ENCODE measurements around the gene ICA1. TPM values are rescaled to one million over a fixed set of nuclear protein-coding genes. Genes with fewer than 3 reads are reported as not detected.
"Not testable (repeated sequence)": the region's sequence is repeated elsewhere in the genome, so short reads cannot be mapped to it uniquely, and the experiment has no call there.

ICA1 gene
- 51.0 TPM for total RNA-seq
- long read RNA-seq, transcript ICA1-206 (14 exons, 2,458 nt), result major isoform, 33 of 102 reads
- long read RNA-seq, transcript ICA1-201 (14 exons, 2,309 nt), result minor isoform, 9 of 102 reads
- long read RNA-seq, partial matches to known transcripts, result 24 of 102 reads
- long read RNA-seq, other reads (novel, unspliced or antisense), result 29 of 102 reads

- intact Hi-C loops (cut with micrococcal nuclease), result no loop called here
- ATAC-seq, result peak; percentile 89
- DNase-seq, result peak; percentile 80
Observed at GRCh38 chr7:8261711-8262695, at the start of gene ICA1. ICA1 (minus strand) TSS chr7:8262167; CDS start chr7:8235926, 26,241 bp downstream.

- intact Hi-C loops (cut with micrococcal nuclease), result no loop called here
- no peak for ATAC-seq
Observed at GRCh38 chr7:8310876-8311275, 48.9 kb upstream of the ICA1 start.

DNA sequence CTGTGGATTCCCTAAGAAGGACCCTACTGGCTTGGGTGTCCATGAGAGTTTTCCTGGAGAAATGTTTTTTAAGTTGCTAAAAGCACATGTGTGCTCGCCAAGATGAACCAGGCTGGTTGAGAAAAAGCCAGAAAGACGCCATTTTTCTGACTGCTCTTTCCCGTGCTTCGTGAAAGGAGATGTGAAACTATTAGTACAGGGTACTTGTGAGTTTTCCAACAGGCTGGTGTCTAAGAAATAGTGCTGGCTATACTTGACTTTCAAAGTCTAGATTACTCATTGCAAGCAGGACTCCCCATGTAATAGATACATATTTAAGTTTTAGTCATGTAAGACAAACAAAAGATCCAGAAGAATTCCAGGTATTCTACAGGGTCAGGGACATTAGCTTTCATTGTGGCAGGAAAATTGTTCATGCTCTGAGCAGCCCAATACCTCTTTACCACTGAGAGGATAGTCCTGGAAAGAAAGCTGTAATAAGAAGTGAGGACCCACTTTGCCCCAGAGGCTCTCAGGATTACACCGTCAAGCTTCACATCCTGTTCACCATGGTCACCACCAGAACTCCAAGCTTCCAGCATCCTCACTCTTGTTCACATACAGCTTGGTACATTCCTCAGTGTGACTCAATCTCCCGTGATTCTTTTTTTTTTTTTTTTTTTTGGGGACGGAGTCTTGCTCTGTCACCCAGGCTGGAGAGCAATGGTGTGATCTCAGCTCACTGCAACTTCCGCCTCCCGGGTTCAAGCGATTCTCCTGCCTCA is 43.8 kb upstream of the ICA1 start:
- DNase-seq (no peak), ATAC-seq (no peak)
- intact Hi-C loops (cut with micrococcal nuclease), result no loop called here

More at GRCh38 chr7:8310876-8311275, 48.9 kb upstream of the ICA1 start:
- no peak for DNase-seq

GRCh38 chr7:8305104-8305503 is 43.1 kb upstream of the ICA1 start:
- ATAC-seq, result no peak
- intact Hi-C loops (cut with micrococcal nuclease), result no loop called here
- DNase-seq, result no peak

GRCh38 chr7:8303904-8304528 is 42.0 kb upstream of the ICA1 start:
- ATAC-seq (no peak), DNase-seq (no peak)
- intact Hi-C loops (cut with micrococcal nuclease), result no loop called here

GRCh38 chr7:8297023-8297422 is 35.1 kb upstream of the ICA1 start:
- intact Hi-C loops (cut with micrococcal nuclease), result loop anchor here (5.0 to 10.0 kb wide), 2 partner anchors 62 to 710 kb away; no protein-coding TSS in a partner anchor
- not testable (repeated sequence) for ATAC-seq, DNase-seq

- intact Hi-C loops (cut with micrococcal nuclease), result loop anchor here (5.0 to 10.0 kb wide), 2 partner anchors 62 to 709 kb away; no protein-coding TSS in a partner anchor
- ATAC-seq (no peak), DNase-seq (no peak)
Observed at GRCh38 chr7:8296362-8296659, 34.3 kb upstream of the ICA1 start.

DNA sequence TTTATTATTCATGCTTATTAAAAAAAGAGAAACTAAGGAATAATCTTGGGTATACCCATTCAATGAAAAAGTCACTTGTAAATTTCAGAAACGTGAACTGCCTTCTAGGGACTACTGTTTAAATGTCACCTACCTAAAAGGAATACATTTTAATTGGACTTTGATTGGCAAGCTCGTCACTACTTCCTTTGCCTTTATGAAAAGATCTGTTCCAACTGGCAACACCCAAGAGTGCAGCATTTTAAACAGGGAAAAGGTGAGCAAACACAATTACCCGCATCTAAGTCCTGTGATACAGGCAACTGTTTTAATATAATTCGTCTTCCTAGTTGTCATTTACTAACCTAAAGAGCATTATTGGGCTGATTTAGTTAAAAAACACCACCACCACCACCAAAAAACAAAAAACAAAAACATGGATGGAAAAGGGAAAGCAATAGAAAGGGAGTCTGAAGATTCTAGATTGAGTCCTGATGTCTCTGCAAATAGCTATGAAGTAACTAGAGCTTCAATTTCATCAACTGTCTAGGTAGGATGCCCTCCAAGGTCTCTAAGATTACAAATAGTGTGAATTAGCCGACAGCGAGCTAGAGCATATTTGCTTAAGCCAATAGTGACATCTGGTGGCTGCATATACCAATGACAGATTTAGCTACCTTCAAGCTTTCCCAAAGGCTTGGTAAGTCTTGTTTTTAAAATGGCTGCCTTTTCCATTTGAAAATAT is 33.8 kb upstream of the ICA1 start:
- ATAC-seq (peak; percentile 95), DNase-seq (no peak)
- intact Hi-C loops (cut with micrococcal nuclease), result loop anchor here (5.0 to 10.0 kb wide), 2 partner anchors 61 to 708 kb away; no protein-coding TSS in a partner anchor

DNA sequence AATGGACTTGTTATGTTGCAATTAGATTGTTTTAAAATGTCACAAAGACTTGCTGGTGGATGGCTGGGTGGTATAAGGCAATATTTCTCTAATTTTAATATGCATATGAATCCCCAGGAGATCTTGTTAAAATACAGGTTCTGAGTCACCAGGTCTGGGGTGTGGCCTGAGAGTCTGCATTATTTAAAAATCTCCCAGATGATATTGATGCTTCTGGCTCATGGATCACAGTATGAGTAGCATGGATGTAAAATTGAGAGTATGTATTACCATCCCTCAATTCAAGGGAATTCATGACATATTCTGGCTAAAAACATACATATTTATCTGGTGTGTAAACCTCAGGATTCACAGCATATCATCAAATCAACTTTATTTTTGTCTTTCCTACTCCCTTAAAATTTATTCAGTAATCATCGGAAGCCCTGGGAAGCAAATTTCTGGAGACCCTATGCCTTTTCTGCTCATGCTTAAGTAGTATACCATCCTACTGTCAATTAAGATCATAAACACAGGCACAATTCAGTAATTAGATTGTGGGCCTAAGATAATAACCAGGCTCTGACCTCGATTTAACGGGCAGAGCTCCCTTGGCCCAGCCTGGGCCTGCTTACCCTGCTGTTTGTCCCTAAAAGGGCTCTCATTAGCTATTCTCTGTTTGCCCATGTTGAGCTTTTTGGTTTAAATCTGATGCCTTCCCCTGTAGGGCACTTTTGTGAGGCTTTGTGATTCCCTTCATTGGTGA is 29.6 kb upstream of the ICA1 start:
- no peak for ATAC-seq
- intact Hi-C loops (cut with micrococcal nuclease), result loop anchor here (10.0 kb wide), 1 partner anchor 57 kb away; no protein-coding TSS in a partner anchor

DNA sequence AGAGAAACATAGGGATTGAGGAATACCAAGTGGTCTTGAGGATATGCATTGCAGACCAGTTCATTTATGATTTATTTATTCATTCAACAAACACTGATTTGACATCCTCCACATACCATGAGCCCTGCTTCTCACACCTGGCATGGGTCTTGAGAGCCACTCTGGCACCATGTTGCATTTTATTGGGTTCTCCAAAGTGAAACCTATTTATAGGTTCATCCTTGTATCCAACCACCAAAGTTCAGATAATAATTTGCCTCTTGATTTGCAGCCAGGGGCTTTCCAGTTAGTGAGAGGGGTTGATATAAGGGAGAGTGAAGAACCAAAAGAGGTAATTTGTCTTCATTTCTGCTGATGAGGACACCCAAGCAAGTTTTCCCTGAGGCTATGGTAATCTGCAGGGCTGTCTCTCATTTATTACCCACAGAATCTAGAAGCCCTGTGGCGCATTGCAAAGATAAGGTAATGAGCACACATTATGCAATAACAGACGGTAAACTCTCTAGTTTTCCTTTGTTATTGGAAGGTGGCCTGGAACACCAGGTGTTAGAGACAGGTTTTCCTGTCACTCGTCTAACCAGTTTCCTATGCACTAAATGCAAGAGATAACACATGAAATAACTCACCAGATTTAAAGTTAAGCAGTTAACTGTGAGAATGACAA is 28.8 kb upstream of the ICA1 start:
- intact Hi-C loops (cut with micrococcal nuclease), result loop anchor here (10.0 kb wide), 1 partner anchor 56 kb away; no protein-coding TSS in a partner anchor
- peak; percentile 76 for ATAC-seq

More for the DNA sequence above, 29.6 kb upstream of the ICA1 start:
- DNase-seq, result no peak

DNA sequence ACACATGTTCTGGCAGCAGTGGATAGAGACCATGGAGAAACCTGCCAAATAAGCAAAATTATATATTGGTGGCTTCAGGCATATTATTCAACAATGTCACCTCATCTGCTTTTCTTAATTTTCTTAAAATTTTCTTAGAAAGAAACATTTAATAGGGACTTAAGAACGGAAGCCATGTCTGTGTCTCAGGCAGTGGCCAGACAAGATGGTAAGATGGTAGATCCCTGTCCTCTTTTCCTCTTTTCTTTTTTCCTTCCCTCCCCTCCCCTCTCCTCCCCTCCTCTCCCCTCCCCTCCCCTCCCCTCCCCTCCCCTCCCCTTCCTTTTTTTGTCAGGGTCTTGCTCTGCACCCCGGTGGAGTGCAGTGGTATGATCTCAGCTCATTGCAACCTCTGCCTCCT is 24.2 kb upstream of the ICA1 start:
- no peak for DNase-seq
- no peak for ATAC-seq
- intact Hi-C loops (cut with micrococcal nuclease), result no loop called here

More for the DNA sequence above, 28.8 kb upstream of the ICA1 start:
- DNase-seq, result no peak

DNA sequence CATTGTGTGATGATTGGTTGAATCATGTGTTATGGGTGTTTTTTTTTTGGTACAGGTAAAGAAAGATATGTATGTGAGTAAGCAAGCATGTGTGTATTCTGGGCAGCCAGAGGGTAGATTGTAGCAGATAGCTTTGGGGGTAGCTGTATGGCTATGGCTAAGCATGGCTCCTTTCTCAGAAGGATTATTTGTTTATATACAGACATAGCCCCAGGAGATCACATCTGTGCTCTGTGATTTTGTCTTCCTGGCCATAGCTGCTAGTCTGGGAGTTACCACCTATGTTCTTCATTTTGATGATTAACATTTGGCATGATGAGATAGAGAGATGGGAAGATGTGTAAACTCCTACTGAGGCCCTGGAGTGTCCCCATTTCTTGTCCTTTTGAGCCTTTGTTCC is 23.2 kb upstream of the ICA1 start:
- intact Hi-C loops (cut with micrococcal nuclease), result no loop called here
- no peak for DNase-seq
- ATAC-seq, result no peak

- peak; percentile 7 for ATAC-seq
- no peak for DNase-seq
- intact Hi-C loops (cut with micrococcal nuclease), result no loop called here
Observed at GRCh38 chr7:8284606-8285005, 22.6 kb upstream of the ICA1 start.

GRCh38 chr7:8283968-8284367 is 22.0 kb upstream of the ICA1 start:
- DNase-seq, result peak; percentile 53
- intact Hi-C loops (cut with micrococcal nuclease), result no loop called here
- peak; percentile 93 for ATAC-seq

GRCh38 chr7:8282871-8283270 is 20.9 kb upstream of the ICA1 start:
- ATAC-seq (no peak), DNase-seq (no peak)
- intact Hi-C loops (cut with micrococcal nuclease), result no loop called here

GRCh38 chr7:8282162-8282561 is 20.2 kb upstream of the ICA1 start:
- no peak for ATAC-seq

DNA sequence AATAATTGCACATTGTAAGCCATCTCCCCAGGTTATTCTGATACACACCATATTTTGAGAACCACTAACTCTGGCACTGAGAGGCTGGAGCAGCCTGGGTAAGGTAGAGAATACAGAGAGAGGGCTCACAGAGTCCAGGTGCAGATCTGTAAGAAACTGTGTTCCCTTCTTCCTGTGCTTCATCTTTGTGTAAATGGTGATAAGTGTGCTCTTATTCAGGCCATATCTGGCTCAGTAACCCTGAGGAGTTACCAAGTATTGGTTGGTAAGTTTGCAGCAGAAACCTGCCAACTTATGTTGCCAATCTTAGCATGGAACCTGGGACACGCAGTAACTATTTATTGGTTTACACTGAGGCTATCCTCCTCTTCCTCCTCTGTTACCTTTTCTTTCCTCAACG is 16.2 kb upstream of the ICA1 start:
- ATAC-seq (no peak), DNase-seq (no peak)
- intact Hi-C loops (cut with micrococcal nuclease), result no loop called here

More at GRCh38 chr7:8282162-8282561, 20.2 kb upstream of the ICA1 start:
- intact Hi-C loops (cut with micrococcal nuclease), result no loop called here
- DNase-seq, result peak; percentile 26
